Kidney epithelial cell (primary cell): Measurements from ENCODE around the gene SETD1B. TPM values are rescaled to one million over a fixed set of nuclear protein-coding genes. Genes with fewer than 3 reads are reported as not detected.
A peak's percentile ranks its signal among the peaks of the same experiment; 100 is the strongest.

Experiments
- DNase-seq: peaks from one replicate; pipeline ENCODE4 v3.0.0-alpha.2; 2010; ENCODE audit warnings: low read depth
- H3K27me3 ChIP-seq: 2 replicates; pipeline ENCODE4 v1.6.0; 2011; ENCODE audit warnings: low read length; ENCODE audit not compliant: control insufficient read depth, insufficient read depth
- H3K36me3 ChIP-seq: 2 replicates; pipeline ENCODE4 v1.5.1; 2011; ENCODE audit warnings: low read length; ENCODE audit not compliant: control insufficient read depth, insufficient read depth
- H3K4me3 ChIP-seq: 2 replicates; pipeline ENCODE4 v1.5.1; 2011; ENCODE audit warnings: low read depth, mild to moderate bottlenecking, control low read depth, low read length
- total RNA-seq: library from RNA; depleted of rRNA; stranded (reverse); fragments of >200 nt; gene quantifications from 2 replicates; pipeline ENCODE4 v1.2.3, GENCODE V29; 2015
- TF ChIP-seq, protein P1 (sequence below): IDR thresholded peaks from 2 replicates; pipeline ENCODE4 v1.5.1; 2011; ENCODE audit warnings: mild to moderate bottlenecking, moderate library complexity, low read length, control low read depth, inconsistent platforms; ENCODE audit not compliant: insufficient read depth, poor library complexity, severe bottlenecking

SETD1B gene
- total RNA-seq, 1 donor from 2014 or later: 8.1 TPM

DNA sequence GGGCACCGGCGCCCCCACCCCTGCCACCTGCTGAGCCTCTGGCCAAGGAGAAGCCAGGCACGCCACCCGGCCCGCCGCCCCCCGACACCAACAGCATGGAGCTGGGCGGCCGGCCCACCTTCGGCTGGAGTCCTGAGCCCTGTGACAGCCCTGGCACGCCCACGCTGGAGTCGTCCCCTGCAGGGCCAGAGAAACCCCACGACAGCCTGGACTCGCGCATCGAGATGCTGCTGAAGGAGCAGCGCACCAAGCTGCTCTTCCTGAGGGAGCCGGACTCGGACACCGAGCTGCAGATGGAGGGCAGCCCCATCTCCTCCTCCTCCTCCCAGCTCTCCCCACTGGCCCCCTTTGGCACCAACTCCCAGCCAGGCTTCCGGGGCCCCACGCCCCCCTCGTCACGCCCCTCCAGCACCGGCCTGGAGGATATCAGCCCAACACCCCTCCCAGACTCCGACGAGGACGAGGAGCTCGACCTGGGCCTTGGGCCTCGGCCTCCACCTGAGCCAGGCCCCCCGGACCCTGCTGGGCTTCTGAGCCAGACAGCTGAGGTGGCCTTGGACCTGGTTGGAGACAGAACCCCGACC, 6.5 kb downstream of the SETD1B start:
- Histone ChIP-seq H3K36me3 (peaks cover 2% of the 10 kb centered on the region), H3K27me3 (no peaks in the 10 kb centered on the region), H3K4me3 (no peak overlapping the region)
- no peak for DNase-seq
- TF ChIP-seq, protein P1, sequence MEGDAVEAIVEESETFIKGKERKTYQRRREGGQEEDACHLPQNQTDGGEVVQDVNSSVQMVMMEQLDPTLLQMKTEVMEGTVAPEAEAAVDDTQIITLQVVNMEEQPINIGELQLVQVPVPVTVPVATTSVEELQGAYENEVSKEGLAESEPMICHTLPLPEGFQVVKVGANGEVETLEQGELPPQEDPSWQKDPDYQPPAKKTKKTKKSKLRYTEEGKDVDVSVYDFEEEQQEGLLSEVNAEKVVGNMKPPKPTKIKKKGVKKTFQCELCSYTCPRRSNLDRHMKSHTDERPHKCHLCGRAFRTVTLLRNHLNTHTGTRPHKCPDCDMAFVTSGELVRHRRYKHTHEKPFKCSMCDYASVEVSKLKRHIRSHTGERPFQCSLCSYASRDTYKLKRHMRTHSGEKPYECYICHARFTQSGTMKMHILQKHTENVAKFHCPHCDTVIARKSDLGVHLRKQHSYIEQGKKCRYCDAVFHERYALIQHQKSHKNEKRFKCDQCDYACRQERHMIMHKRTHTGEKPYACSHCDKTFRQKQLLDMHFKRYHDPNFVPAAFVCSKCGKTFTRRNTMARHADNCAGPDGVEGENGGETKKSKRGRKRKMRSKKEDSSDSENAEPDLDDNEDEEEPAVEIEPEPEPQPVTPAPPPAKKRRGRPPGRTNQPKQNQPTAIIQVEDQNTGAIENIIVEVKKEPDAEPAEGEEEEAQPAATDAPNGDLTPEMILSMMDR: no peak

DNA sequence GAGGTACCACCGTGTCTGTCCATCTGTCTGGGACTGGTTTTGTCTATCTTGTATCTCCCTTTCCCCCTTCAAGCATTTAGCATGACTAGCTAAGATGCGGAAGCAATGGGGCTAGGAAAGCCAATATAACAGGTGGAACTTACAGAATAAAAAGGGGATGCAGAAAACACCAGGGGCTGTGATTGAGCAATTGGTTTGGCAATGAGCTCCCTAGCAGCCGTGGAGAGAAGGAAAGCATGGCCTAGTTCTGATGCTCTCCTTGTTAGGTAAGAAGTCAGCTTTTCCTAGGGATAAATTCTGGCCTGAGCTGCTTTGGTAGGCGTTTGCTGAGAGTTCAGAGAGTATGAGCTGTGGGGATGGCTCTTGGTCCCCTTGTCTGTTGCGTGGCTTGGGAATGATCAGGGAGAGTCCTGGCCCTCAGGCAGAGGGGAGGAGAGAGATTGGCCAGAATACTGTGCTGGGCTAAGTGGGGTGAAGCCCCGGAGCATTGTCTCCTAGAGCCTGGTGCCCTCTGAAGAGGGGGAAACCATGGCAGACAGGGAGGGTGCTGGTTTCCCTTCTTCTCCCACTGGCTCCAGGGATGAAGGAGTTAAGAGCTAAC, 7.1 kb downstream of the SETD1B start:
- Histone ChIP-seq H3K36me3 (peaks cover 2% of the 10 kb centered on the region), H3K27me3 (no peaks in the 10 kb centered on the region), H3K4me3 (peak overlapping the region; percentile 48)
- no peak for DNase-seq
- TF ChIP-seq, protein P1: no peak

DNA sequence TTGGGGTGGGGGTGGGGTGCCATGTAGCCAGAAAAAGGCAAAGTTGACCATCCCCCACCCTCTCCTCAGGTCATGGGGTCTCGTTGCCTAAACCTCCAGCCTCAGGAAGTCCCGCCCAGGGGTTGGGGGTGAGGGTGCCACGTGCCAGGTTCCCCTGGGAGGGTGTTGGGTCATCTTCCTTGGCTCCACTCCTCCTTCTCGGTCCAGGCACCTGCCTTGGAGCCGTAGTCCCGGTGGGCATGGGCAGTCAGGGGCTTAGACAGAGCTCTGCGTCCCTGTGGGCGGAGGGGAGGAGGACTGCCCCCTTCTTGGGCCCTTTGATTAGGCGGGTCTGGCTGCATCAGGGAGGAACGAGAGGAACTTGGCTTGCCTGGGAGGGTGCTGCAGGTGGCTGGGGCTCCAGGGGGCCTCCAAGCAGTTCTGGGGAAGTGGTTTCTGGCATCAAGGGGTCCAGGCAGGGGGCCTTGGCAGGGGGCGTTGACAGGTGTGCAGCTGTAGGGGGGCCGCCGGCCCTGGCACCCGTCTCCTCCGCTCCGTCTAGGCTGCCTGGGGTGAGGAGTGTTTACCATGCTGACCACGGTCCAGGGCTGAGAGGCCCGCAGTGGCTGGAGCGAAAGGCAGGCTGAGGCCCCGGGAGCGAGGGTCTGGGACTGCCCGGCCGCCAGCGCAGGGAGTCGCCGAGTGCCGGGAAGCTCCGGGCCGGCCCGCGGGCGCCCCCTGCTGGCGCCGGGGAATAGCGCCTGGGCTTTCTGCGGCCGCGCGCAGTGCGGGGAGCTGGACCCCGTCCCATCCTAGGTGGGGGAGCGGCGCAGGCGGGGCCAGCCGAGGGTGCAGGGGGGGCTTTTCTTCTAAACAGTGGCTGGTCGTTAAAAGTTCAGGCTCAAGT, 7.9 kb downstream of the SETD1B start:
- Histone ChIP-seq H3K27me3 (no peaks in the 10 kb centered on the region), H3K36me3 (peaks cover 3% of the 10 kb centered on the region), H3K4me3 (peak overlapping the region; percentile 48)
- DNase-seq: no peak
- TF ChIP-seq, protein P1: peak; percentile 43

DNA sequence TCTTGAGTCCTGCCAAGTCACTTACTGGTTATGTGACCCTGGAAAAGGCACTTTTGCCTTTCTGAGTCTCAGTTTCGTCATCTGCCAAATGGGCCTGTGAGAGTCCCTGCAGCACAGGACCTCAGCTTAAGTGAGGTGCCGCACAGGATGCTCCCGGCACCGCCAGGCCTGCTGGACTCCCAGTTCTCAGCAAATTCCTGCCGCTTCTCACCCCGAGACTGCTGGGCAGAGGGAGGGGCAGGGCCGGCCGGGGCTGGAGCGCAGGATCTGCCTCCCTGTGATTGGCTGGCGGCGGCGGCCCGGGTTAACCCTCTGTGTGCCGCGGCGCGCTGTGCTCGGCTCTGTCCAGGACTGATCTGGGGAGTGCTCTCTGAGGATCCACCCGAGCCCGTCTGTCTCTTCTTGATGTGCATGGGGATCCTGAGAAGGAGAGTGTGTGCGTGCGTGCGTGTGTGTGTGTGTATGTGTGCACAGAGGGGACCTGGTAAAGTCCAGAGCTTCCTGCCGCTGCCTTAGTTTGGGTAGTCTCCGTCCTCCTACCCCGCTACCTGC, 8.6 kb downstream of the SETD1B start:
- H3K4me3 ChIP-seq: peak overlapping the region; percentile 48
- TF ChIP-seq, protein P1: no peak
- H3K27me3 ChIP-seq: no peaks in the 10 kb centered on the region
- no peak for DNase-seq
- peaks cover 3% of the 10 kb centered on the region for H3K36me3 ChIP-seq

DNA sequence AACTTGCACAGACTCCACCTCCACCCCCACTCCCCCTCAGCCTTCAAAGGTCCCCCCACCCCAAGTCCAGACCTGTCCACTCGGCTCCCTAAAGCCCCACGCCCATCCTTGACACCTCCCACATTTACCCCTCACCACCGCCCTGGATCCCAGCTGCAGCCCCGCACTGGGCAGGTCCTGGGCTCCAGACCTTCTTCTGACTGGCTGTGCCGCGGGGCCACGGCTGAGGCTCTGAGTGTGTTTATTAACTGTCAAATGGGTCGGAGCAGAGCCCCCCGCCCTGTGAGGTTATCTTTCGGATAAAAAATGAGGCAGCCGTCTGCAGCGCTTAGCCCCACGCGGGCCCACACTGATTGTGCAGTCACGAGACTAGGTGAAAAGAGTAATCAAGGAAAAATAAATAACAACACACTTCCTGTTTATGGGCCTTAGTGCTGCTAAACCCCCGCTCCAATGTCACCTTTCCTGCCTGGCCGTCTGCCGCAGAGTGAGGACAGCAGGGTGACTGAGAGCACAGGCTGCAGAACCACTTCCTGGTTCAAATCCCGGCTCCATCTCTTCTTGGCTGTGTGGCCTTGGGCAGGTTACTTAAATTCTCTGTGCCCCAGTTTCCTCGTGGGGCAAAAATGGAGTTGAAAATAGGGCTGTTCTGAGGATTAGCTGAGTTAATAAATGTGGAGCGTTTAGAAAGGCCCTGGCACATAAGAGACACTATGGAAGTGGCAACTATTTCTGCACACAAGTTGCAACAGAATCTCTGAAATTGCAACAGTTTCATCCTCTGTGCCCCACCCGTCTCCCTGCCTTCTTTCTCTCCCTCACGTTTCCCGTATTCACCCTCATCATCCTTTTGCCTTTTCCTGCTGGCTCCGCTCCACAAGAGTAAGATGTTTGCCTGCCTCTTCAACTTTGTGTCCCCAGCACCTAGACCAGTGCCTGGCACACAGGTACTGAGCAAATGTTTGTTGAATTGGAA, 9.4 kb downstream of the SETD1B start:
- H3K36me3 ChIP-seq: peaks cover 3% of the 10 kb centered on the region
- DNase-seq: no peak
- TF ChIP-seq, protein P1: no peak
- H3K4me3 ChIP-seq: peak overlapping the region; percentile 48
- no peaks in the 10 kb centered on the region for H3K27me3 ChIP-seq
